Activated CD8-positive, alpha-beta T cell treated with anti-CD3 and anti-CD28 coated beads, Interleukin-2, amount 10 ng/mL, durations not matched to agents 7 days and 5 days (primary cell): ENCODE data around the gene OR5AU1. TPM values are rescaled to one million over a fixed set of nuclear protein-coding genes. Genes with fewer than 3 reads are reported as not detected.

Experiments
- ATAC-seq: fragments of 150-1000 bp; cut with Tn5 transposase; one replicate; pipeline ENCODE4 v1.10.0; 2021; ENCODE audit warnings: moderate library complexity
- CTCF ChIA-PET: fragments of 350-600 bp; sonication (Branson Sonifier 250); formaldehyde crosslinking; loops from one replicate; lab custom pipeline; 2021; ENCODE audit warnings: antibody characterized with exemption; lab: Charles Lee
- POLR2A ChIA-PET: fragments of 350-600 bp; sonication (Branson Sonifier 250); formaldehyde crosslinking; loops from one replicate; lab custom pipeline; 2021; ENCODE audit warnings: antibody characterized with exemption; lab: Charles Lee
- DNase-seq: peaks from one replicate; pipeline ENCODE4 v3.0.0-alpha.2; 2020
- H3K27ac Mint-ChIP-seq: one replicate; pipeline ENCODE4 v1.8.0; 2021; ENCODE audit warnings: mild to moderate bottlenecking, mixed read lengths
- H3K27me3 Mint-ChIP-seq: one replicate; pipeline ENCODE4 v1.8.0; 2021; ENCODE audit warnings: low read depth, mixed read lengths
- H3K36me3 Mint-ChIP-seq: one replicate; pipeline ENCODE4 v1.8.0; 2021; ENCODE audit warnings: low read depth, mixed read lengths
- H3K4me1 Mint-ChIP-seq: one replicate; pipeline ENCODE4 v1.8.0; 2021; ENCODE audit warnings: low read depth, mixed read lengths
- H3K4me3 Mint-ChIP-seq: one replicate; pipeline ENCODE4 v1.8.0; 2021; ENCODE audit warnings: mild to moderate bottlenecking, mixed read lengths
- H3K9me3 Mint-ChIP-seq: one replicate; pipeline ENCODE4 v1.8.0; 2022; ENCODE audit warnings: mixed read lengths; ENCODE audit not compliant: insufficient read depth
- total RNA-seq, 2 experiments: library from RNA; stranded (reverse); gene quantifications; one replicate each; pipeline ENCODE4 v1.2.3, GENCODE V29; 2021

OR5AU1 gene
- total RNA-seq, 2 experiments from 2014 or later: not detected

DNA sequence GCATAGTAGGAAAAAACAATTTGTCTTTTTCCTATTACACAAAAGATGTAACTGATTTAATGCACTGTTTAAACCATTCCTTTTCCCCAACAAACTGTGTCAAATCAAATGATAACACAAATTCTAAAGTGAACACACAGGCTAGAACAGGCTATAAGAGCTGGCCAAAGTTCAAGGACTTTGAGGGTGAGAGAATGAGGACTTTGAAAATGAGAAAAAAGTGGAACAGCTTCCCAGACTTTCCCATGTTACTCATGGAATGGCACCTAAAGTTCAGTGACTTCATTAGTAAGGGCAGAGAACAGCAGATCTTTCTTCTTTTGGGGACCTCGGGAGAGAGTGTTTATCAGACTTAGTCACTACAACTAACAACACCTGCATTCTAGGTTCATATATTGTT lies 32.4 kb downstream of the OR5AU1 start:
- DNase-seq (no peak), ATAC-seq (no peak)
- Mint-ChIP-seq H3K4me1 (no peaks in the 10 kb centered on the region), H3K9me3 (peaks cover 6% of the 10 kb centered on the region), H3K27me3 (peaks cover 28% of the 10 kb centered on the region), H3K27ac (no peak overlapping the region), H3K4me3 (no peak overlapping the region), H3K36me3 (no peaks in the 10 kb centered on the region)
- ChIA-PET CTCF (interaction anchor here (0.9 to 4.2 kb wide), 5 partner anchors 12 to 109 kb away, joined by 3 to 18 read pairs (median 4); no protein-coding TSS in a partner anchor), POLR2A (interaction anchor here (0.6 kb wide), 1 partner anchor 523 kb away, joined by 3 read pairs; no protein-coding TSS in a partner anchor)

DNA sequence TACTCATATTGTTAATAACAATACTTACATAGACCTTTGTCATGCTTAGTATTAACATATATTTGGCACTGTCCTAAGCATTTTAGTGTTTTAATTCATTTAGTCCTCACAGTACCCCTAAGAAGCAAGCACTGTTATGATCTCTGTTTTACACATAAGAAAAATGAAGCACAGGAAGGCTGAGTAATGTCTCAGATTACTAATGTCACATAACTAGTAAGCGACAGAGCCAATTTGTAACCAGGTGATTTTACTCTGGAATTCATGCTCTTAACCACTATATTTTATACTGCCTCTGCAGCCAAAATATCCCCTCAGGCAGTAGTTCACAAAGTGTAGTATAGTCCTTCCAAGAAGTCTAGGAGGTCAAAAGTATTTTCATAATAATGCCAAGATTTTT lies 34.7 kb downstream of the OR5AU1 start:
- no peak overlapping the region for H3K27ac Mint-ChIP-seq
- ATAC-seq (no peak), DNase-seq (no peak)
- H3K27me3 Mint-ChIP-seq: peaks cover 10% of the 10 kb centered on the region
- no peaks in the 10 kb centered on the region for H3K36me3 Mint-ChIP-seq
- H3K4me1 Mint-ChIP-seq: no peaks in the 10 kb centered on the region
- H3K9me3 Mint-ChIP-seq: peaks cover 6% of the 10 kb centered on the region
- ChIA-PET CTCF (interaction anchor here (1.3 kb wide), 1 partner anchor 16 kb away, joined by 4 read pairs; no protein-coding TSS in a partner anchor), POLR2A (no interaction called here)
- H3K4me3 Mint-ChIP-seq: no peak overlapping the region

DNA sequence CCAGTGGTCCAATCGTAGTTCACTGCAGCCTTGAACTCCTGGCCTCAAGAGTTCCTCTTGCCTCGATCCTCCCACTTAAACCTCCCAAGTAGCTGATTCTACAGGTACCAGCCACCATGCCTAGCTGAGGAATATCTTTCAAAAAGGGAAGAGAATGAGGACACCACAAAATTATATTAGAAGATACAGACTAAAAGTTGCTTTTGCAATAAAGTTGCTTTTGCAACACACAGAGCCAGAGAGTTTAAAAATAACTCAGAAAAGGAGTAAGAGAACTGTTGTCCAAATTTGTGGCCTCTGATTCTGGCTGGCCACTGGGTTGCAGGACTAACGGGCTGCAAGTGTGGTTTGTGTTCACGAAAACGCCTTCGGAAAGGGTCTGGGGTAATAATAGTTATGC lies 35.2 kb downstream of the OR5AU1 start:
- ATAC-seq (no peak), DNase-seq (no peak)
- CTCF ChIA-PET: interaction anchor here (1.3 kb wide), 1 partner anchor 16 kb away, joined by 4 read pairs; no protein-coding TSS in a partner anchor
- Mint-ChIP-seq H3K9me3 (peaks cover 6% of the 10 kb centered on the region), H3K27ac (no peak overlapping the region), H3K36me3 (no peaks in the 10 kb centered on the region), H3K4me1 (no peaks in the 10 kb centered on the region), H3K4me3 (no peak overlapping the region), H3K27me3 (peaks cover 9% of the 10 kb centered on the region)
- POLR2A ChIA-PET: no interaction called here

DNA sequence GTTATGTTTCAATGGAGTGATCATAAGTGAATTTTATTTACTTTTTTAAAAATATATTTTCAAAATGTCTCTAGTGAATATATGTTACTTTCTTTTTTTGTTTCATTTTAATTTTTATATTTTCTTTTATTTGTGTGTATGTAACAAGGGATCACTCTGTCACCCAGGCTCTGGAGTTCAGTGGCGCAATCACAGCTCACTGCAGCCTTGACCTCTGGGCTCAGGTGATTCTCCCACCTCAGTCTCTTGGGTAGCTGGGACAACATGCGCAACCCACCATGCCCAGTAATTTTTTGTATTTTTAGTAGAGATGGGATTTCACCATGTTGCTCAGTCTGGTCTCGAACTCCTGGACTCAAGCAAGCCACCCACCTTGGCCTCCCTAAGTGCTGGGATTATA lies 36.9 kb downstream of the OR5AU1 start:
- CTCF ChIA-PET: no interaction called here
- POLR2A ChIA-PET: no interaction called here
- Mint-ChIP-seq H3K9me3 (no peaks in the 10 kb centered on the region), H3K27ac (no peak overlapping the region), H3K36me3 (no peaks in the 10 kb centered on the region), H3K4me1 (no peaks in the 10 kb centered on the region), H3K4me3 (no peak overlapping the region), H3K27me3 (peaks cover 7% of the 10 kb centered on the region)
- ATAC-seq (no peak), DNase-seq (no peak)

DNA sequence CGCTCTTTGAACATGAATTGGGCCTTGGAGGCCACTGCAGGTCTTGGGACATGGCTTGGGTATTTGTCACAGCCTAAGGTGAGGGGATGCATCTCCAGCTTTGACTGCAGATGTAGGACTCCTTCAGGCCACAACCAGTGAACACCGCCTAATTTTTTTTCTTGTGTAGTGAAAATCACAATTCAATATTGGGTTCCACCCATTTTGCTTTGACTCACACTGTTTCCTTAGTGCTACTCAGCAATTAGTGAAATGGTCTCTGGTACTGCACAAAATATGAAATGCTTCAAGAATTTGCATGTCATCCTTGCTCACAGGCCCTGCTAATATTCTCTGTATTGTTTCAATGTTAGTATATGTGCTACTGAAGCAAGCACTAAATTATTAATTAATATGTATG lies 42.5 kb downstream of the OR5AU1 start:
- H3K27me3 Mint-ChIP-seq: peaks cover 3% of the 10 kb centered on the region
- H3K27ac Mint-ChIP-seq: no peak overlapping the region
- no peaks in the 10 kb centered on the region for H3K4me1 Mint-ChIP-seq
- ChIA-PET CTCF (interaction anchor here (2.0 kb wide), 1 partner anchor 9 kb away, joined by 6 read pairs; no protein-coding TSS in a partner anchor), POLR2A (no interaction called here)
- H3K9me3 Mint-ChIP-seq: no peaks in the 10 kb centered on the region
- H3K36me3 Mint-ChIP-seq: no peaks in the 10 kb centered on the region
- ATAC-seq (no peak), DNase-seq (no peak)
- no peak overlapping the region for H3K4me3 Mint-ChIP-seq

DNA sequence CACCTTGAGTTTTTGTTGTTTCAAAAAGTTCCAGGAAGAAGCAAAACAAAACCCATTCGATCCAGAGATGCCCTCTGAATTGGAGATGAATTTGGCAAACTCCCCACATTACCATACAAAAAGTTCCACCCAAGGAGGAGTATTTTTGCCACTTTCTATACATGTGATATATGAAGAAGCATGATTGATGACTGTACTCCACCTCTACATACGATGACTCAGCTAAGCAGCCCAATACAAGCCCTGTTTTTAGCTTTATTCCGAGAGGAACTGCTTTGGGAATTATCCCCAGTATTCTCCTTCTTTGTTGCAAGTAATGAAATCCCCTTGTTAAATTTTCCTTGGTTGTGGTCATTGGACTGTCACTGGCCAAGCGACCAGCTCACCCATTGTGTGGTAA lies 43.6 kb downstream of the OR5AU1 start:
- no peaks in the 10 kb centered on the region for H3K4me1 Mint-ChIP-seq
- CTCF ChIA-PET: interaction anchor here (2.0 kb wide), 1 partner anchor 8 kb away, joined by 6 read pairs; no protein-coding TSS in a partner anchor
- no peak overlapping the region for H3K27ac Mint-ChIP-seq
- H3K36me3 Mint-ChIP-seq: no peaks in the 10 kb centered on the region
- H3K27me3 Mint-ChIP-seq: peaks cover 3% of the 10 kb centered on the region
- DNase-seq (no peak), ATAC-seq (no peak)
- no peaks in the 10 kb centered on the region for H3K9me3 Mint-ChIP-seq
- POLR2A ChIA-PET: no interaction called here
- no peak overlapping the region for H3K4me3 Mint-ChIP-seq

DNA sequence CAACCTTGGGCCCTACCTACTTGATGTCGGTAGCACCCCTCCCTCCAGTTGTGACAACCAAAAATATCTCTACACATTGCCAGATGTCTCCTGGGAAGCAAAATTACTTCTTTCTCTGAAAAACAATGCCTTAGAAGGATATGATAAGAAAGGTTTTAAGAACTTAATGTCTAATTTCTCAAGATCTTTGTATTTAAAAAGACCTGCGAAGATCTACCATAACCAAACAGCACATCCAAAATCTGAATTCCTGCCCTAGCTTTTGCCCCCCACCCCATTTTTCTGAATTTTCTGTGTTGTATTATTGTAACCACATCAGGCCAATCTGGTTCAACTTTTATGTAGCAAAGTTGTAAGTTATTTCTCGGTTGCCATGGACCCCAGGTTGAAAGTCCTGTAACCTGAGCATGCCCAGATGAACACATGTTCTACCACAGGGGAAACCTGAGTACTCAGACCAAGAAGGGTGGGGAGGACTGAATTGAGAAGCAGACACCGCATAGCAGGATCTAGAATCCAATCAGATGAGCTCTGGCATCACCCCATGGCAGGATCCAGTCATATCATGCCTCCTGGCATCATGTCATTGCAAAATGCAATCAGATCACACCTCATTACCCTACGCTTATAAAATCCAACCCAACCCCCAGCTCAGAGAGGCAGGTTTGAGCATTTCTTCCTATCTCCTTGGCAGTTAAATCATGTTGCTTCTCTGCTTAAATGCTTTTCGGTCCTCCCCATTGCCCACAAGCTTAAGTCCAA lies 46.3 kb downstream of the OR5AU1 start:
- ATAC-seq: no peak
- no peak overlapping the region for H3K4me3 Mint-ChIP-seq
- no peaks in the 10 kb centered on the region for H3K9me3 Mint-ChIP-seq
- H3K27me3 Mint-ChIP-seq: peaks cover 3% of the 10 kb centered on the region
- no peaks in the 10 kb centered on the region for H3K36me3 Mint-ChIP-seq
- H3K4me1 Mint-ChIP-seq: peaks cover 14% of the 10 kb centered on the region
- ChIA-PET CTCF (interaction anchor here (1.3 to 10.7 kb wide), 6 partner anchors 10 to 95 kb away, joined by 4 to 225 read pairs (median 10); no protein-coding TSS in a partner anchor), POLR2A (interaction anchor here (1.4 kb wide), 1 partner anchor 20 kb away, joined by 4 read pairs; no protein-coding TSS in a partner anchor)
- no peak overlapping the region for H3K27ac Mint-ChIP-seq
- no peak for DNase-seq

DNA sequence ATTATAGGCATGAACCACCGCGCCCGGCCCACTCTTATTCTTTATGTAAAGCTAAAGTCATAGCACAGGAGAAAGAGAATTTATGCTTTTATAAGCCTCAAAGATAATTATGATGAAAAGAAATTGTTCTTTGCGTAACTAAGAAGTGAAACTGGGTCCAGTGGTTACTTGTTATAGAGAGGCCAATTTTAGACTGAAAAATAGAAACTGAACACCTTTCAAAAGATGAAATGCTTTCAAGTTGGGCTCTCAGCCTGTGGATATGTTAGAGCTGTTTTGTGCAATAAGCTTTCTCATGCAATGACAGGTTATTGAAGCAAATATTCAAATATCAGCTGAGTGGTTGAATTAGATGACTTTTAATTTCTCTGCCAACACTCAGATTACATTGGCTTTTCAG lies 47.1 kb downstream of the OR5AU1 start:
- CTCF ChIA-PET: interaction anchor here (1.5 to 10.7 kb wide), 6 partner anchors 9 to 94 kb away, joined by 6 to 225 read pairs (median 10); no protein-coding TSS in a partner anchor
- H3K9me3 Mint-ChIP-seq: no peaks in the 10 kb centered on the region
- H3K4me3 Mint-ChIP-seq: no peak overlapping the region
- peaks cover 15% of the 10 kb centered on the region for H3K4me1 Mint-ChIP-seq
- H3K27me3 Mint-ChIP-seq: peaks cover 3% of the 10 kb centered on the region
- DNase-seq: no peak
- H3K27ac Mint-ChIP-seq: no peak overlapping the region
- H3K36me3 Mint-ChIP-seq: no peaks in the 10 kb centered on the region
- POLR2A ChIA-PET: interaction anchor here (1.4 kb wide), 1 partner anchor 19 kb away, joined by 4 read pairs; no protein-coding TSS in a partner anchor
- no peak for ATAC-seq

DNA sequence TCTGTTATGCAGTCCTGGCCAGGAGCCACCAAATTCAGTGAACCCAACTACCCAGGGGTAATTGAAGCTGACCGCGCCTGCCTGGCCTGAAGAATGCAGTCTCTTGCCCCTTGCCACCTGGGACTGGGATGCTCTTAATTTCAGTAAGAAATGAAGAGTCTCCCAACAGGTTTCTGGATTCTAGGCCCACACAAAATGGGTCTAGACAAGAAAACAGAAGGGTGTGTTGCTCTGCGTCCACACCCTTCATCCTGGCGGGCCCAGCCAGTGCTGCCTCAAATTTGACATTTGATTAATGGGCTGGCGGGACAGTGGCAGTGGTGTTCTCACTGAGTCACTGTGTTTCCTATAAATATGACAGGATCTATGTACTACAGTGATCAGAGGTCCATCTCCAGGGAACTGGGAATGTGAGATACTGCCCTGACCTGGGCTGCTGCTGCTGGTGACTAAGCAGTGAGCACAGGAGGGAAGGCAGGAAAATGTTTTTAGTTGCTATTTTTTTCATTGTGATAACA lies 48.5 kb downstream of the OR5AU1 start:
- H3K4me1 Mint-ChIP-seq: peaks cover 27% of the 10 kb centered on the region
- no peaks in the 10 kb centered on the region for H3K9me3 Mint-ChIP-seq
- H3K36me3 Mint-ChIP-seq: no peaks in the 10 kb centered on the region
- no peak for ATAC-seq
- no peak for DNase-seq
- POLR2A ChIA-PET: no interaction called here
- no peak overlapping the region for H3K27ac Mint-ChIP-seq
- H3K4me3 Mint-ChIP-seq: no peak overlapping the region
- CTCF ChIA-PET: interaction anchor here (8.5 to 10.7 kb wide), 2 partner anchors 13 to 95 kb away, joined by 193 to 225 read pairs; no protein-coding TSS in a partner anchor
- H3K27me3 Mint-ChIP-seq: peaks cover 3% of the 10 kb centered on the region

DNA sequence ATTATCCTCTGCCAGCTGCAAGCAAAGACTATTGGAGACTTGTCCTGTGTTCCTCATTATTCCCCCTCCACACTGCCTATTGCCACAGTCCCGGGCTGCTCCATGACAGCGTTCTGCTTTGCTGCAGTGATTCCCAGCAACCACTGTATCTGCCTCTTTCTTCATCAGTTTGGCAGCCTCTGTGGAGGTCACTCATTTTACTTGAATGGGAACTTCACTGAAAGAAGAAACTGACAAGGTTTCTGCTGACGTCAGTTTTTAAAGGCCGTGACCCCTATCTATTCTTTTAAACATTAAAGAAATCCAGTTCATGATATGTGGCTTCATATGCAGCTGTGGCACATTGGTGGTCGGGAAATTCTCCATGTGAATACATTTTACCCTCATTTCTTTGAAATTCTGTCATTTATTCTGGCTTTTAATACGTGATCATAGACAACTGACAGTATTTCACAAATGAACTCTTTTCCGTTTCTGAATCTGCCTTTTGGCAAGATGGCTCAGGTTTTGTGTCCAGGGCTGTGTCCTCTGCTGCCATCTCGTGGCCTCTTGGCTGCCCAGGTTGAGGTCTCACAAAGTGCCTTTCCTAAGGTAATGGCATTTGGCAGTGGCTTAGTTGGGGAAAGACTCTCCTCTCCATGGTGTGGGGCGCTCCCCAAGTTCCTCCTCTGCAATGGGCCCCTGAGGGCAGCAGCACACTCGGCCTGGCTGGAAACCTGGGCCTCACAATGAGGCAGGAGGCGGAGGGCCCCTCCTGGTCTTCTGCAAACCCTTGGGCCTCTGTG lies 49.2 kb downstream of the OR5AU1 start:
- Mint-ChIP-seq H3K36me3 (no peaks in the 10 kb centered on the region), H3K4me1 (peaks cover 33% of the 10 kb centered on the region), H3K27ac (no peak overlapping the region), H3K4me3 (no peak overlapping the region), H3K9me3 (no peaks in the 10 kb centered on the region), H3K27me3 (peaks cover 3% of the 10 kb centered on the region)
- peak; percentile 83 for DNase-seq
- no peak for ATAC-seq
- POLR2A ChIA-PET: interaction anchor here (0.5 kb wide), 1 partner anchor 210 kb away, joined by 3 read pairs; no protein-coding TSS in a partner anchor
- CTCF ChIA-PET: interaction anchor here (2.8 to 10.7 kb wide), 7 partner anchors 12 to 108 kb away, joined by 13 to 225 read pairs (median 117); partner anchors contain the start of genes ARHGEF40 and SLC39A2

DNA sequence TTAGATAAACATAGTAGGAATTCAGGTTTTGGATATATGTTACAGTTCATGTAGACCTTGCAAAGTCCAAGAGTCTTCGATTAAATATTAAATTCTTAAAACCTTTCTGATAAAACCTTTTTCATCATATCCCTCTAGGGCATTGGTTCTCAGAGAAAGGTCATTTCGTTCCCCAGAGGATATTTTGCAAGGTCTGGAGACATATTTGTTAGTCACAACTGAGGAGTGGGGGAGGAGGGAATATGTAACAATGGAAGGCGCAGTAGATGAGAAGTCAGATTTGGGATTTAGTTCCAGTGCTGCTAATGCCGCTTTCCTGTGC lies 49.7 kb downstream of the OR5AU1 start:
- H3K27ac Mint-ChIP-seq: no peak overlapping the region
- ATAC-seq: no peak
- no peaks in the 10 kb centered on the region for H3K9me3 Mint-ChIP-seq

More for the DNA sequence above, 49.7 kb downstream of the OR5AU1 start:
- ChIA-PET POLR2A (interaction anchor here (0.5 kb wide), 1 partner anchor 211 kb away, joined by 3 read pairs; no protein-coding TSS in a partner anchor), CTCF (interaction anchor here (2.8 to 10.7 kb wide), 7 partner anchors 12 to 108 kb away, joined by 13 to 225 read pairs (median 117); partner anchors contain the start of genes ARHGEF40 and SLC39A2)
- no peak overlapping the region for H3K4me3 Mint-ChIP-seq
- peaks cover 3% of the 10 kb centered on the region for H3K27me3 Mint-ChIP-seq
- H3K36me3 Mint-ChIP-seq: no peaks in the 10 kb centered on the region
- DNase-seq: no peak
- peaks cover 34% of the 10 kb centered on the region for H3K4me1 Mint-ChIP-seq
